Epithelial cell of proximal tubule (primary cell): ENCODE results near the gene ARMC3. TPM values are rescaled to one million over a fixed set of nuclear protein-coding genes. Genes with fewer than 3 reads are reported as not detected.
"Not testable (repeated sequence)": the region's sequence is repeated elsewhere in the genome, so short reads cannot be mapped to it uniquely, and the experiment has no call there.

Experiments used
- DNase-seq: peaks from one replicate; pipeline ENCODE4 v3.0.0-alpha.2; 2011; ENCODE audit warnings: low read depth
- H3K4me3 ChIP-seq: 2 replicates; pipeline ENCODE4 v1.5.1; 2011; ENCODE audit warnings: low read depth, mild to moderate bottlenecking, low read length
- CTCF ChIP-seq: conservative IDR thresholded peaks from 2 replicates; pipeline ENCODE4 v1.5.1; 2012; ENCODE audit warnings: low read depth, mild to moderate bottlenecking, low read length
- total RNA-seq: library from RNA; depleted of rRNA; stranded (reverse); fragments of >200 nt; gene quantifications from 2 replicates; pipeline ENCODE4 v1.2.3, GENCODE V29; 2015

The ARMC3 gene
- total RNA-seq, 1 donor from 2014 or later: 0.23 TPM

DNA sequence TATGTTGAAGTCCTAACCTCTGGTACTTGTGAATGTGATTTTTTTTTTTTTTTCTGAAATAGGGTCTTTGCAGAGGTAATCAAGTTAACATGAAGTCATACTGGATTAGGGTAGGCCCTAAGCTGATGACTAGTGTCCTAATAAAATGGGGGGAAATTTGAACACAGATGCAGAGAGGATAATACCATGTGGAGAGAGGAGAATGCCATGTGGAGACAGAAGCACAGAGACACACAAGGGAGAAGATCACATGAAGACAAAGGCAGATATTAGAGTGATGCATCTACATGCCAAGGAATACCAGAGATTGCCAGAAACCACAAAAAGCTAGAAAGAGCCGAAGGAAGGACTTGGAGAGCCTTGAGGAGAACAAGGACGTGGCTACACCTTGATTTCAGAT is 28.5 kb upstream of the ARMC3 start:
- no peak for TF ChIP-seq CTCF
- no peak for DNase-seq
- H3K4me3 ChIP-seq: no peak overlapping the region

DNA sequence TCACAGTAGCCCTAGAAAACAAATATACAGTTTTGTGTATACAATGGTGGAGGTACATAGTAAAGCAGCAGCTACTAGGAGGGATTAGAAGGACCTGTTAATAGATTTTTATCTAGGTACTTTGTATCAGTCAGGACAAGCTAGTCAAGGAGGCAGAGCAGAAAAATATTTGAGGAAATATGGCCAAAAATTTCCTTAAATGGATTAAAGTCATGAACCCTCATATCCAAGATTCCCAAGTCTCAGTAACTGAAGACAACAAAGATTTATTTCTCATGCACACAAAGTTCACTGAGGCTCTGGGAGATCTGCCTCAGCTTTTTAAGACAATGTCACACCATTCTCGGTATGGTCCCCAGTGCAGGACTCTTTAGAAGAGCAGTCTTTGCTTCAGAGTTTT is 28.1 kb upstream of the ARMC3 start:
- DNase-seq: no peak
- no peak overlapping the region for H3K4me3 ChIP-seq
- TF ChIP-seq CTCF: no peak

- no peak overlapping the region for H3K4me3 ChIP-seq
- TF ChIP-seq CTCF: no peak
- no peak for DNase-seq
Measured at GRCh38 chr10:22900841-22901601, 26.8 kb upstream of the ARMC3 start.

DNA sequence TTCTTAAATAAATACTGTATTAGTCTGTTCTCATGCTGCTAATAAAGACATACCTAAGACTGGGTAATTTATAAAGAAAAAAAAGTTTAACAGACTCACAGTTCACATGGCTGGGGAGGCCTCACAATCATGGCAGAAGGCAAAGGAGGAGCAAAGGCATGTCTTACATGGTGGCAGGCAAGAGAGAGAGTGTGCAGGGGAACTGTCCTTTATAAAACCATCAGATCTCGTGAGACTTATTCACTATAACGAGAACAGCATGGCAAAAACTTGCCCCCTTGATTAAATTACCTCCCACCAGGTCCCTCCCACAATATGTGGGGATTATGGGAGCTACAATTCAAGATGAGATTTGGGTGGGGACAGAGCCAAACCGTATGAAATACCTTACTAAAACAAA is 25.7 kb upstream of the ARMC3 start:
- not testable (repeated sequence) for DNase-seq, H3K4me3 ChIP-seq

- no peak for DNase-seq
- no peak overlapping the region for H3K4me3 ChIP-seq
- no peak for TF ChIP-seq CTCF
Measured at GRCh38 chr10:22903694-22904093, 24.2 kb upstream of the ARMC3 start.

DNA sequence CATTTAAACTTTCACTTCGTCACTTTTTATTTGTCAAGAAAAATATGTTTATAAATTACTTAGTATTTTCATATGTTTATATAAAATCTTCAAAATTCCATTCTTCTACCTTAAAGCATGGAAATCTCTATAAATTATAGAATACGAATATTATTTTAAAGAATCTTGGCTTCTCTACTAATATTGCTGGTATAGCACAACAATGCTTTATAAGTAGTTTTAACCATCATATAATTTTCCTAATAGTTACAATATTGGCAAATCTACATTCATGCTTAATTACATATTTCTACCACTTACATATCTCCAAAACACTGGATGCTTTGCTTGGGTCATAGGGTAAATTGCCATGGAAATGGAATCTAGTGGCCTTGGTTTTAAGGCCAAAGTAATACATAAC is 21.1 kb upstream of the ARMC3 start:
- no peak overlapping the region for H3K4me3 ChIP-seq
- no peak for DNase-seq

DNA sequence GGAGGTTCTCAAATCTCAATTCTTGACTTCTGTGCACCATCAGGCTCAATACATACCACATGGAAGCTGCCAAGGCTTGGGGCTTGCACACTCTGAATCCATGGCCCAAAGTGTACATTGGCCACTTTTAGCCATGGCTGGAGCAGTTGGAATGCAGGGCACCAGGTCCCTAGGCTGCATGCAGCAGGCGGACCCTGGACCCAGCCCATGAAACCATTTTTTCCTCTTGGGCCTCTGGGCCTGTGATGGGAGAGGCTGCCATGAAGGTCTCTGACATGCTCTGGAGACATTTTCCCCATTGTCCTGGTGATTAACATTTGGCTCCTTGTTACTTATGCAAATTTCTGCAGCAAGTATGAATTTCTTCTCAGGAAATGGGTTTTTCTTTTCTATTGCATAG is 19.0 kb upstream of the ARMC3 start:
- DNase-seq: no peak
- no peak for TF ChIP-seq CTCF
- no peak overlapping the region for H3K4me3 ChIP-seq

More for the DNA sequence above, 21.1 kb upstream of the ARMC3 start:
- no peak for TF ChIP-seq CTCF

- not testable (repeated sequence) for DNase-seq, H3K4me3 ChIP-seq
Measured at GRCh38 chr10:22909673-22910072, 18.2 kb upstream of the ARMC3 start.
